ENCODE measurements around the gene ANAPC7. TPM values are rescaled to one million over a fixed set of nuclear protein-coding genes. Genes with fewer than 3 reads are reported as not detected.

The ANAPC7 gene
- total RNA-seq, 2 donors from 2014 or later = 32.7 to 35.0 TPM

- no peak for ATAC-seq
- no peak for DNase-seq
- intact Hi-C loops (cut with DNase I) = no loop called here
Observed at GRCh38 chr12:110335481-110336045, 67.9 kb downstream of the ANAPC7 start.

GRCh38 chr12:110333201-110333600 lies 70.3 kb downstream of the ANAPC7 start:
- intact Hi-C loops (cut with DNase I) = no loop called here
- ATAC-seq (no peak), DNase-seq (no peak)

GRCh38 chr12:110330544-110330943 lies 73.0 kb downstream of the ANAPC7 start:
- intact Hi-C loops (cut with DNase I) = no loop called here
- no peak for ATAC-seq
- DNase-seq = no peak

GRCh38 chr12:110330124-110330523 lies 73.4 kb downstream of the ANAPC7 start:
- intact Hi-C loops (cut with DNase I) = no loop called here
- ATAC-seq (no peak), DNase-seq (no peak)

- no peak for ATAC-seq
- intact Hi-C loops (cut with DNase I) = no loop called here
- DNase-seq = no peak
Observed at GRCh38 chr12:110329710-110330109, 73.8 kb downstream of the ANAPC7 start.

Other genes starting within 250 kb of the ANAPC7 start
- 1,000 to 10,000 TPM; 2,696 to 3,455 TPM for gene ATP2A2, start 122.5 kb downstream of the ANAPC7 start, total RNA-seq
- gene ARPC3, start 46.6 kb upstream of the ANAPC7 start, total RNA-seq = 100 to 1,000 TPM; 108 to 123 TPM
- 10 to 100 TPM; 24.2 to 32.3 TPM for gene GPN3, start 64.5 kb upstream of the ANAPC7 start, total RNA-seq
- gene FAM216A, start 65.1 kb upstream of the ANAPC7 start, total RNA-seq = 1 to 10 TPM; 6.1 to 8.5 TPM
- gene VPS29, start 98.4 kb upstream of the ANAPC7 start, total RNA-seq = 100 to 1,000 TPM in 1 of 2 donors, 10 to 100 TPM in 1; 92.0 to 109 TPM
- 1 to 10 TPM; 2.6 to 3.1 TPM for gene RAD9B, start 98.6 kb upstream of the ANAPC7 start, total RNA-seq
- 10 to 100 TPM; 51.7 to 92.3 TPM for gene PPTC7, start 179.6 kb upstream of the ANAPC7 start, total RNA-seq
- gene TCTN1, start 210.4 kb upstream of the ANAPC7 start, total RNA-seq = 10 to 100 TPM; 21.2 to 33.1 TPM

All from left cardiac atrium (tissue), 4 donors.